ENCODE results near the gene GALNT4. TPM values are rescaled to one million over a fixed set of nuclear protein-coding genes. Genes with fewer than 3 reads are reported as not detected.
A peak's percentile ranks its signal among the peaks of the same experiment; 100 is the strongest.

The GALNT4 gene
- total RNA-seq, 4 donors from 2014 or later = 5.0 to 6.2 (median 5.4) TPM

DNA sequence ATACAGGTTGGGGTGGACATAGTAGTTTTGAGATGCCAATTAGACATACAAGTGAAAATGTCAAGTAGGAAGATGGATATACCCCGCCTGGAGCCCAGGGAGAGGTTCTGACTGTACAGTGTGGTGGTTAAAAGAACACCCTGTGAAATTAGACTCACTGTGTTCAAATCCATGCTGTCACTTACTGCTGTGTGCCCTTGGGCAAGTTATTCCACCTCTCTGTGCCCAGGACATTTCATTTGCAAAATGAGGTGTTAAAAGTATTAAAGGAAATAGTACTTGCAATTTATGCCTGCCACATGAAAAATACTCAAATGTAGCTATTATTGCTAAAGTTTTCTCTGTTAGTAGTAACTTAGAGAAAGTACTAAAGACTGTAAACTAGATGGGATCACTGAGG is 18.5 kb downstream of the GALNT4 start:
- TF ChIP-seq POLR2A (IDR thresholded peaks at IDR 0.05; ENCODE audit: low read depth) (no peak), EP300 (IDR thresholded peaks at IDR 0.05) (no peak), POLR2AphosphoS5 (IDR thresholded peaks at IDR 0.05) (no peak), CTCF (IDR thresholded peaks at IDR 0.05) (no peak)
- peaks cover 0 to 5% (median 0%) of the 10 kb centered on the region in 4 donors for H3K4me1 ChIP-seq
- no peak overlapping the region for H3K4me3 ChIP-seq
- intact Hi-C loops (cut with DNase I) = no loop called here
- H3K9me3 ChIP-seq = no peaks in the 10 kb centered on the region
- no peaks in the 10 kb centered on the region for H3K27me3 ChIP-seq
- H3K36me3 ChIP-seq = no peaks in the 10 kb centered on the region
- H3K27ac ChIP-seq (replicated peaks in 1 of 4) = no peak overlapping the region
- WGBS = 95% methylated on average over 1 of the region's 1 CpG
- DNase-seq (ENCODE audit: extremely low spot score) = no peak

- H3K9me3 ChIP-seq = no peaks in the 10 kb centered on the region
- H3K27ac ChIP-seq (replicated peaks in 1 of 4) = no peak overlapping the region
- WGBS = 93% methylated on average over 6 of the region's 6 CpGs
- intact Hi-C loops (cut with DNase I) = no loop called here
- TF ChIP-seq CTCF (IDR thresholded peaks at IDR 0.05) (no peak), POLR2A (IDR thresholded peaks at IDR 0.05; ENCODE audit: low read depth) (no peak)
- H3K4me3 ChIP-seq = no peak overlapping the region
- no peak for DNase-seq (ENCODE audit: extremely low spot score)
- peaks cover 0 to 5% (median 0%) of the 10 kb centered on the region in 4 donors for H3K4me1 ChIP-seq
- no peaks in the 10 kb centered on the region for H3K27me3 ChIP-seq
- H3K36me3 ChIP-seq = no peaks in the 10 kb centered on the region
Observed at GRCh38 chr12:89504560-89505346, 19.8 kb downstream of the GALNT4 start.

GRCh38 chr12:89501793-89502192 is 22.8 kb downstream of the GALNT4 start:
- Histone ChIP-seq H3K27ac (replicated peaks in 1 of 4) (no peak overlapping the region), H3K36me3 (no peaks in the 10 kb centered on the region), H3K4me3 (no peak overlapping the region), H3K4me1 (peaks cover 0 to 2% (median 0%) of the 10 kb centered on the region in 4 donors), H3K9me3 (no peaks in the 10 kb centered on the region), H3K27me3 (no peaks in the 10 kb centered on the region)
- TF ChIP-seq POLR2AphosphoS5 (IDR thresholded peaks at IDR 0.05) (no peak), CTCF (IDR thresholded peaks at IDR 0.05) (no peak), EP300 (IDR thresholded peaks at IDR 0.05) (no peak), POLR2A (IDR thresholded peaks at IDR 0.05; ENCODE audit: low read depth) (no peak)
- intact Hi-C loops (cut with DNase I) = no loop called here
- peak; percentile 7 for DNase-seq (ENCODE audit: extremely low spot score)

- 91% methylated on average over 19 of the region's 19 CpGs for WGBS
- Histone ChIP-seq H3K4me1 (no peaks in the 10 kb centered on the region), H3K36me3 (no peaks in the 10 kb centered on the region), H3K27me3 (no peaks in the 10 kb centered on the region), H3K4me3 (no peak overlapping the region), H3K27ac (replicated peaks in 1 of 4) (no peak overlapping the region), H3K9me3 (no peaks in the 10 kb centered on the region)
- TF ChIP-seq POLR2A (IDR thresholded peaks at IDR 0.05; ENCODE audit: low read depth) (no peak), POLR2AphosphoS5 (IDR thresholded peaks at IDR 0.05) (no peak), CTCF (IDR thresholded peaks at IDR 0.05) (no peak), EP300 (IDR thresholded peaks at IDR 0.05) (no peak)
- intact Hi-C loops (cut with DNase I) = no loop called here
- peak; percentile 87 for DNase-seq (ENCODE audit: extremely low spot score)
Observed at GRCh38 chr12:89499857-89500256, 24.7 kb downstream of the GALNT4 start.

- H3K4me3 ChIP-seq = no peak overlapping the region
- H3K9me3 ChIP-seq = no peaks in the 10 kb centered on the region
- H3K27me3 ChIP-seq = no peaks in the 10 kb centered on the region
- 91% methylated on average over 4 of the region's 4 CpGs for WGBS
- peak; percentile 50 for DNase-seq (ENCODE audit: extremely low spot score)
- intact Hi-C loops (cut with DNase I) = no loop called here
- no peak overlapping the region for H3K27ac ChIP-seq (replicated peaks in 1 of 4)
- no peak for TF ChIP-seq POLR2A (IDR thresholded peaks at IDR 0.05; ENCODE audit: low read depth)
- no peak for TF ChIP-seq CTCF (IDR thresholded peaks at IDR 0.05)
- TF ChIP-seq EP300 (IDR thresholded peaks at IDR 0.05) = no peak
- no peak for TF ChIP-seq POLR2AphosphoS5 (IDR thresholded peaks at IDR 0.05)
- no peaks in the 10 kb centered on the region for H3K4me1 ChIP-seq
- H3K36me3 ChIP-seq = no peaks in the 10 kb centered on the region
Observed at GRCh38 chr12:89497467-89497866, 27.1 kb downstream of the GALNT4 start.

All from esophagus muscularis mucosa (tissue), 4 donors.